ENCODE data around the gene SCLY. TPM values are rescaled to one million over a fixed set of nuclear protein-coding genes. Genes with fewer than 3 reads are reported as not detected.

Gene SCLY
- polyA plus RNA-seq, 1 experiment = 7.7 TPM

GRCh38 chr2:238092486-238093035 is 31.8 kb downstream of the SCLY start:
- POLR2A ChIA-PET = no interaction called here
- CTCF ChIA-PET = no interaction called here
- no peaks in the 10 kb centered on the region for H3K36me3 ChIP-seq (ENCODE audit: control insufficient read depth, insufficient read depth, low read length)

GRCh38 chr2:238093181-238094140 is 32.7 kb downstream of the SCLY start:
- Histone ChIP-seq H3K27me3 (ENCODE audit: control insufficient read depth, insufficient read depth, low read length) (no peaks in the 10 kb centered on the region), H3K36me3 (ENCODE audit: control insufficient read depth, insufficient read depth, low read length) (no peaks in the 10 kb centered on the region), H3K4me3 (ENCODE audit: low read depth, low read length) (no peak overlapping the region)
- TF ChIP-seq CTCF (IDR thresholded peaks at IDR 0.05; ENCODE audit: insufficient read depth, low read depth, low read length) = no peak
- CTCF ChIA-PET = no interaction called here
- POLR2A ChIA-PET = no interaction called here
- DNase-seq (ENCODE audit: low read depth) = no peak

More at GRCh38 chr2:238092486-238093035, 31.8 kb downstream of the SCLY start:
- Histone ChIP-seq H3K27me3 (ENCODE audit: control insufficient read depth, insufficient read depth, low read length) (no peaks in the 10 kb centered on the region), H3K4me3 (ENCODE audit: low read depth, low read length) (no peak overlapping the region)
- DNase-seq (ENCODE audit: low read depth) = no peak
- no peak for TF ChIP-seq CTCF (IDR thresholded peaks at IDR 0.05; ENCODE audit: insufficient read depth, low read depth, low read length)

GRCh38 chr2:238094438-238095022 is 33.7 kb downstream of the SCLY start:
- no peak for TF ChIP-seq CTCF (IDR thresholded peaks at IDR 0.05; ENCODE audit: insufficient read depth, low read depth, low read length)
- POLR2A ChIA-PET = no interaction called here
- DNase-seq (ENCODE audit: low read depth) = no peak
- Histone ChIP-seq H3K27me3 (ENCODE audit: control insufficient read depth, insufficient read depth, low read length) (no peaks in the 10 kb centered on the region), H3K4me3 (ENCODE audit: low read depth, low read length) (no peak overlapping the region), H3K36me3 (ENCODE audit: control insufficient read depth, insufficient read depth, low read length) (no peaks in the 10 kb centered on the region)
- CTCF ChIA-PET = no interaction called here

- Histone ChIP-seq H3K27me3 (ENCODE audit: control insufficient read depth, insufficient read depth, low read length) (no peaks in the 10 kb centered on the region), H3K36me3 (ENCODE audit: control insufficient read depth, insufficient read depth, low read length) (no peaks in the 10 kb centered on the region), H3K4me3 (ENCODE audit: low read depth, low read length) (no peak overlapping the region)
- CTCF ChIA-PET = no interaction called here
- POLR2A ChIA-PET = no interaction called here
- no peak for TF ChIP-seq CTCF (IDR thresholded peaks at IDR 0.05; ENCODE audit: insufficient read depth, low read depth, low read length)
- no peak for DNase-seq (ENCODE audit: low read depth)
Observed at GRCh38 chr2:238095143-238095542, 34.3 kb downstream of the SCLY start.

- H3K4me3 ChIP-seq (ENCODE audit: low read depth, low read length) = no peak overlapping the region
- DNase-seq (ENCODE audit: low read depth) = no peak
- TF ChIP-seq CTCF (IDR thresholded peaks at IDR 0.05; ENCODE audit: insufficient read depth, low read depth, low read length) = no peak
- H3K36me3 ChIP-seq (ENCODE audit: control insufficient read depth, insufficient read depth, low read length) = no peaks in the 10 kb centered on the region
- ChIA-PET POLR2A (no interaction called here), CTCF (no interaction called here)
- H3K27me3 ChIP-seq (ENCODE audit: control insufficient read depth, insufficient read depth, low read length) = no peaks in the 10 kb centered on the region
Observed at GRCh38 chr2:238096311-238097011, 35.7 kb downstream of the SCLY start.
